ENCODE results near the gene TERT. TPM values are rescaled to one million over a fixed set of nuclear protein-coding genes. Genes with fewer than 3 reads are reported as not detected.

Gene TERT
- total RNA-seq, 1 experiment from 2014 or later: 5.0 TPM

DNA sequence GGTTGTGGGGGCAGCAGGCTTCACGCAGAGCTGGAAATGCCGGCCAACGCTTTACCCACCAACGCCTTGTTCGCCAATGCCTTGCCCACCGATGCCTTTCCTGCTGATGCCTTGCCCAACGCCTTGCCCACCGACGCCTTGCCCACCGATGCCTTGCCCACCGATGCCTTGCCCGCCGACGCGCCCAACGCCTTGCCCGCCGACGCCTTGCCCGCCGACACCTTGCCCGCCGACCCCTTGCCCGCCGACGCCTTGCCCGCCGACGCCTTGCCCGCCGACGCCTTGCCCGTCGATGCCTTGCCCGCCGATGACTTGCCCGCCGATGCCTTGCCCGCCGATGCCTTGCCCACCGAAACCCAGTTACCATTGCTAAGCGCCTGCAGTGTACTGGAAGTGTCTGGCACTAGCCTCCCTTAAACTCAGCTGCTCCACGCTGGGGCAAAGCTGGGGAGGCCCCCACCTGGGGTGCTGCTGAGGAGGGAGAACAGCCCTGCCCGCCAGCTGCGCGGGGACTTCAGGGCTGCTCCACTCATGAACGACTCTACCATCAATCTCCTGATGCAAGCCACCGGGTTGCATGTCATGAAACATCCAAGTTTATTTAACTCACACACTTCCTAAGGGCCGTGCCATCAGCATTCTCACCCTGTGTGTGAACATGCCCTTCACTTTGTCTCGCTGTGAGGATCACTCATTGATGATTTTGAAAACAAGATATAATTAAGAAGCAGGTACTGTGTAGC is 67.9 kb downstream of the TERT start:
- Histone ChIP-seq H3K4me3 (no peak overlapping the region), H3K27me3 (replicated peaks) (peaks cover 81% of the 10 kb centered on the region), H3K9me3 (replicated peaks) (peaks cover 4% of the 10 kb centered on the region), H3K36me3 (no peaks in the 10 kb centered on the region), H3K4me1 (replicated peaks) (0 out of 2 replicates have a peak, but pooled peaks cover 3% of the 10 kb centered on the region), H3K27ac (no peak overlapping the region)
- DNase-seq (ENCODE audit: low read depth in 1 of 2, low spot score in 2 of 2): no peak

DNA sequence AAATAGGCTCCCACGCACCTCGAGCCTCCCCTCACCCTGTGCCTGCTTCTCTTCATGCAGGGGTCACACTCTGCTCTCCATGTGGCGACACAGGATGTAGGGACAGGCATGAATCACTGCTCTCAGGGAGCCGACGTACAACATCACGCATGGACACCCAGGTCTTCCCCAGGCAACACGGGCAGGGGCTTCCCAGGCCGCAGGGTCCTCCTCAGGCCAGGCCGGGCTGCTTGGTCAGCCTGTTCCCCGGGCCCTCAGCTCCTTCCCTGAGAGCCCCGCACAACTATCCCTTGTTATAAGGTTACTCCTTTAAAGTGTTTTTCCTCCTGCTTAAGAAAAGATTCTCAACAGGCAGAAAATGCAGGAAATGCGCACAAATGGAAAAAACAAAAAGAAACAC is 68.6 kb downstream of the TERT start:
- H3K27me3 ChIP-seq (replicated peaks): peaks cover 79% of the 10 kb centered on the region
- H3K36me3 ChIP-seq: no peaks in the 10 kb centered on the region
- peaks cover 7% of the 10 kb centered on the region for H3K9me3 ChIP-seq (replicated peaks)
- 0 out of 2 replicates have a peak, but pooled peaks cover 4% of the 10 kb centered on the region for H3K4me1 ChIP-seq (replicated peaks)
- no peak overlapping the region for H3K4me3 ChIP-seq
- DNase-seq (ENCODE audit: low read depth in 1 of 2, low spot score in 2 of 2): no peak
- no peak overlapping the region for H3K27ac ChIP-seq

DNA sequence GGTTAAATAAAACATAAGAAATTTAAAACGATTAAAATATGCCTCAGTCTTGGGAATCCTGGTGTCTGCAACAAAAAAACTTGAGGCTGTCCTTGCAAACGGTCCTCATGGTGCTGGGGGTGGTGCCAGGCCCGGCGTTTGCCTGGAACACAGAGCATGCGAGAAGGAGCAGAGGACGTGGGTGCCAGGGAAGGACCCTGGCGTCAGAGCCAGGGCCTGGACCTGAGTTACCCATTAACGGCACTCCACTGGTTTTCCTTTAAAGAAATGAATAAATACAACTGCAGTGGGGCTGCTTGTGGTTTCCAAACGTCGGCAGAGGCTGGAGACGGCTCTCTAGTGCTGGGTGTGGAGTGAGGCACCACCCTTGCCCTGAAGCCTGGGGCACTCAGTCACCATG is 69.8 kb downstream of the TERT start, which contains the start of gene SLC6A18:
SLC6A18 (plus strand) TSS at position 301 of the 400 bp plus-strand sequence; CDS start at position 398, 97 bp downstream.
- Histone ChIP-seq H3K36me3 (no peaks in the 10 kb centered on the region), H3K4me1 (replicated peaks) (0 out of 2 replicates have a peak, but pooled peaks cover 4% of the 10 kb centered on the region), H3K4me3 (no peak within 1 kb of the TSS), H3K27ac (no peak within 1 kb of the TSS), H3K27me3 (replicated peaks) (peaks cover 77% of the 10 kb centered on the region), H3K9me3 (replicated peaks) (peaks cover 7% of the 10 kb centered on the region)
- DNase-seq (ENCODE audit: low read depth in 1 of 2, low spot score in 2 of 2): no peak

DNA sequence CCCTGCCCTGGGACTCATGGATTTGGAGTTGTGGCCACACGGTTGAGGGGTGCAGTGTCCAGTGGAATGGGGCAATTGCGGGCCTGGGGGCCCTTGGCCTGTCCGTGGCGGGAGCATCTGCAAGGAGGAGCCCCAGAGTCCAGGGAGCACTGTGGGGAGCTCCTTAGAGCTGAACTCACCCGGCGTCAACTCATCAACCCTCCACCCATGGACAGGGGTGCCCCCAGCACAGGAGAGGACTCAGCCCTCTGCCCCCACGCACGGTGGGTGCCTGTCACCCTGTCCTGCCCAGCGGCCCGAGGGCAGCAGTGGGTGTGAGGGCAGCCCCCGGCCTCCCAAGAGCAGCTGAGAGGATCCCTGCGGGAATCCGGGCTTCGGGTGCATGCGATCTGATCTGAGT is 70.2 kb downstream of the TERT start:
- H3K4me3 ChIP-seq: no peak overlapping the region
- no peaks in the 10 kb centered on the region for H3K36me3 ChIP-seq
- no peak overlapping the region for H3K27ac ChIP-seq
- no peak for DNase-seq (ENCODE audit: low read depth in 1 of 2, low spot score in 2 of 2)
- H3K9me3 ChIP-seq (replicated peaks): peaks cover 7% of the 10 kb centered on the region
- H3K27me3 ChIP-seq (replicated peaks): peaks cover 82% of the 10 kb centered on the region
- H3K4me1 ChIP-seq (replicated peaks): 0 out of 2 replicates have a peak, but pooled peaks cover 4% of the 10 kb centered on the region

DNA sequence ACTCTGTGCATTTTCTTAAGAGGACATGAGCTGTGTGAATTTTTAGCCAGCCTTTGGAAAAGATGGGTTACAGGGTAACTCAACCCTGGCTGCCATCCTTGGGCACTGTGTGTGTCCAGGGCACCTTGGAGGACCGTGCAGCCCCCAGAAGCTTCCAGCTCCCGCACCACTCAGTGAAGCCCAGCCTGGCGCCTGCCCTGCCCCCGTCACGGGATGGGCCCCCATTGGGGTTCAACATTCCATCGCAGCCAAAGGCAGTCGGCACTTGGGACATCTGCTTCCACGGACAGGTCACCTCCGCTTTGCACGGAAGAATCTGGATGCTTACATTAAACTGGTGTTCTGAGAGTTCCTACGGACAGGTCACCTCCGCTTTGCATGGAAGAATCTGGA is 71.6 kb downstream of the TERT start:
- no peak for DNase-seq (ENCODE audit: low read depth in 1 of 2, low spot score in 2 of 2)
- H3K36me3 ChIP-seq: no peaks in the 10 kb centered on the region
- H3K9me3 ChIP-seq (replicated peaks): peaks cover 10% of the 10 kb centered on the region
- 0 out of 2 replicates have a peak, but pooled peaks cover 4% of the 10 kb centered on the region for H3K4me1 ChIP-seq (replicated peaks)
- H3K4me3 ChIP-seq: no peak overlapping the region
- peaks cover 79% of the 10 kb centered on the region for H3K27me3 ChIP-seq (replicated peaks)
- H3K27ac ChIP-seq: no peak overlapping the region

GRCh38 chr5:1222621-1223277 is 72.1 kb downstream of the TERT start:
- no peak overlapping the region for H3K27ac ChIP-seq
- no peaks in the 10 kb centered on the region for H3K36me3 ChIP-seq
- DNase-seq (ENCODE audit: low read depth in 1 of 2, low spot score in 2 of 2): no peak
- H3K4me3 ChIP-seq: no peak overlapping the region
- peaks cover 77% of the 10 kb centered on the region for H3K27me3 ChIP-seq (replicated peaks)
- H3K4me1 ChIP-seq (replicated peaks): 0 out of 2 replicates have a peak, but pooled peaks cover 4% of the 10 kb centered on the region
- H3K9me3 ChIP-seq (replicated peaks): peaks cover 12% of the 10 kb centered on the region

GRCh38 chr5:1222147-1222546 is 72.7 kb downstream of the TERT start:
- H3K27ac ChIP-seq: no peak overlapping the region
- peaks cover 76% of the 10 kb centered on the region for H3K27me3 ChIP-seq (replicated peaks)
- H3K36me3 ChIP-seq: no peaks in the 10 kb centered on the region
- H3K4me1 ChIP-seq (replicated peaks): 0 out of 2 replicates have a peak, but pooled peaks cover 4% of the 10 kb centered on the region
- no peak overlapping the region for H3K4me3 ChIP-seq
- no peak for DNase-seq (ENCODE audit: low read depth in 1 of 2, low spot score in 2 of 2)
- H3K9me3 ChIP-seq (replicated peaks): peaks cover 12% of the 10 kb centered on the region

GRCh38 chr5:1221721-1222120 is 73.1 kb downstream of the TERT start:
- Histone ChIP-seq H3K36me3 (no peaks in the 10 kb centered on the region), H3K27ac (no peak overlapping the region), H3K4me1 (replicated peaks) (0 out of 2 replicates have a peak, but pooled peaks cover 4% of the 10 kb centered on the region), H3K9me3 (replicated peaks) (peaks cover 12% of the 10 kb centered on the region), H3K27me3 (replicated peaks) (peaks cover 80% of the 10 kb centered on the region), H3K4me3 (no peak overlapping the region)
- no peak for DNase-seq (ENCODE audit: low read depth in 1 of 2, low spot score in 2 of 2)

GRCh38 chr5:1220831-1221230 is 74.0 kb downstream of the TERT start:
- Histone ChIP-seq H3K4me1 (replicated peaks) (0 out of 2 replicates have a peak, but pooled peaks cover 4% of the 10 kb centered on the region), H3K27me3 (replicated peaks) (peaks cover 77% of the 10 kb centered on the region), H3K27ac (no peak overlapping the region), H3K36me3 (no peaks in the 10 kb centered on the region), H3K9me3 (replicated peaks) (peaks cover 12% of the 10 kb centered on the region), H3K4me3 (no peak overlapping the region)
- no peak for DNase-seq (ENCODE audit: low read depth in 1 of 2, low spot score in 2 of 2)

DNA sequence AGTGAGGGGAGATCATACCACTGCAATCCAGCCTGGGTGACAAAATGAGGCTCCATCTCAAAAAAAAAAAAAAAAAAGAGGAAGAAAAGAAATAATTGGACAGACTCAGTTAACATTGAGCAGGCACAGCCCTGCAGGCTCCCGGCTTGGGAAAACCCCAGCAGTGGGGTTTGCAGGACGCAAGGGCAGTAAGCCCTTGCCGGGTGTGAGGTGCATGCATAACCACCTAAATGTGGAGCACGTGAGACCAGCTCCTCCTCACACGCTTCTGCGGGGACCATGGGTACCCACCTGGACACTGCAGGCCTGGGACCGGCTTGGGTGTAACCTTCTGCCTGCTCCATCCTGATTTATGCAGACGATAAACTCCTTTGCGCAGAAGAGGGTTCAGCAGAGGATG is 74.5 kb downstream of the TERT start:
- no peaks in the 10 kb centered on the region for H3K36me3 ChIP-seq
- H3K27ac ChIP-seq: no peak overlapping the region
- 0 out of 2 replicates have a peak, but pooled peaks cover 4% of the 10 kb centered on the region for H3K4me1 ChIP-seq (replicated peaks)
- peaks cover 16% of the 10 kb centered on the region for H3K9me3 ChIP-seq (replicated peaks)
- H3K27me3 ChIP-seq (replicated peaks): peaks cover 72% of the 10 kb centered on the region
- H3K4me3 ChIP-seq: no peak overlapping the region
- no peak for DNase-seq (ENCODE audit: low read depth in 1 of 2, low spot score in 2 of 2)

DNA sequence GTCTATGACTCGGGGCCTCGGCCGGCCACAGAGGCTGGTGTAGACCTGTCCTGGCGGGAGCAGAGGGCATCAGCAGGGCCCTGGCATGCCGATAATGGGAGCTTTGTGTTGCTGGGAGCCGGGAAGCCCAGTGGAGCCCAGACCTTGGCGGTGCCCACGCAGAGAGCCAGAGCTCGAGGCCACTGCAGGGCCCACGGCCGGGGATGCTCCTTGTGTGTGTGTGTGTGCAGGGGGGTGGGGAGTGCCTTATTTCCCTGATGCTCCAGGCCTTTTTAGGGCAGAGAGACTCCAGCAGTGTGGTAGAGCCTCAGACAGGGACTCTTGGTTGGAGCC is 75.1 kb downstream of the TERT start:
- Histone ChIP-seq H3K4me3 (no peak overlapping the region), H3K27ac (no peak overlapping the region), H3K9me3 (replicated peaks) (peaks cover 17% of the 10 kb centered on the region), H3K4me1 (replicated peaks) (0 out of 2 replicates have a peak, but pooled peaks cover 4% of the 10 kb centered on the region), H3K36me3 (no peaks in the 10 kb centered on the region), H3K27me3 (replicated peaks) (peaks cover 66% of the 10 kb centered on the region)
- DNase-seq (ENCODE audit: low read depth in 1 of 2, low spot score in 2 of 2): no peak

- Histone ChIP-seq H3K4me1 (replicated peaks) (0 out of 2 replicates have a peak, but pooled peaks cover 4% of the 10 kb centered on the region), H3K27me3 (replicated peaks) (peaks cover 61% of the 10 kb centered on the region), H3K36me3 (no peaks in the 10 kb centered on the region), H3K27ac (no peak overlapping the region), H3K9me3 (replicated peaks) (peaks cover 17% of the 10 kb centered on the region), H3K4me3 (no peak overlapping the region)
- no peak for DNase-seq (ENCODE audit: low read depth in 1 of 2, low spot score in 2 of 2)
Observed at GRCh38 chr5:1219098-1219767, 75.6 kb downstream of the TERT start.

GRCh38 chr5:1218351-1219080 is 76.4 kb downstream of the TERT start:
- H3K27ac ChIP-seq: no peak overlapping the region
- H3K4me3 ChIP-seq: no peak overlapping the region
- peaks cover 55% of the 10 kb centered on the region for H3K27me3 ChIP-seq (replicated peaks)
- H3K9me3 ChIP-seq (replicated peaks): peaks cover 17% of the 10 kb centered on the region
- H3K4me1 ChIP-seq (replicated peaks): 0 out of 2 replicates have a peak, but pooled peaks cover 4% of the 10 kb centered on the region
- no peaks in the 10 kb centered on the region for H3K36me3 ChIP-seq
- no peak for DNase-seq (ENCODE audit: low read depth in 1 of 2, low spot score in 2 of 2)
